Activated naive CD4-positive, alpha-beta T cell treated with anti-CD3 and anti-CD28 coated beads for 36 hours (primary cell): ENCODE measurements around the gene PALLD. TPM values are rescaled to one million over a fixed set of nuclear protein-coding genes. Genes with fewer than 3 reads are reported as not detected.

Source experiments
- CTCF ChIA-PET: fragments of 350-600 bp; sonication (Branson Sonifier 250); formaldehyde crosslinking; loops from one replicate; lab custom pipeline; 2021; ENCODE audit warnings: antibody characterized with exemption; lab: Charles Lee
- DNase-seq: peaks from one replicate; pipeline ENCODE4 v3.0.0-alpha.2; 2020
- H3K27ac Mint-ChIP-seq: one replicate; pipeline ENCODE4 v1.8.0; 2021; ENCODE audit warnings: mild to moderate bottlenecking, mixed read lengths
- H3K27me3 Mint-ChIP-seq: one replicate; pipeline ENCODE4 v1.8.0; 2021; ENCODE audit warnings: low read depth, mixed read lengths
- H3K36me3 Mint-ChIP-seq: one replicate; pipeline ENCODE4 v1.8.0; 2021; ENCODE audit warnings: low read depth, mixed read lengths
- H3K4me1 Mint-ChIP-seq: one replicate; pipeline ENCODE4 v1.8.0; 2021; ENCODE audit warnings: low read depth, mixed read lengths
- H3K4me3 Mint-ChIP-seq: one replicate; pipeline ENCODE4 v1.8.0; 2021; ENCODE audit warnings: mild to moderate bottlenecking, moderate library complexity, mixed read lengths
- H3K9me3 Mint-ChIP-seq: one replicate; pipeline ENCODE4 v1.8.0; 2021; ENCODE audit warnings: mixed read lengths
- intact Hi-C: fragments of 100-400 bp; cut with micrococcal nuclease; formaldehyde crosslinking; loops from one replicate; pipeline ENCODE4 v1.15.1; 2023
- total RNA-seq, 2 experiments: library from RNA; stranded (reverse); gene quantifications; one replicate each; pipeline ENCODE4 v1.2.3, GENCODE V29; 2021

PALLD gene
- total RNA-seq, 2 experiments from 2014 or later = 7.3 to 7.8 TPM

DNA sequence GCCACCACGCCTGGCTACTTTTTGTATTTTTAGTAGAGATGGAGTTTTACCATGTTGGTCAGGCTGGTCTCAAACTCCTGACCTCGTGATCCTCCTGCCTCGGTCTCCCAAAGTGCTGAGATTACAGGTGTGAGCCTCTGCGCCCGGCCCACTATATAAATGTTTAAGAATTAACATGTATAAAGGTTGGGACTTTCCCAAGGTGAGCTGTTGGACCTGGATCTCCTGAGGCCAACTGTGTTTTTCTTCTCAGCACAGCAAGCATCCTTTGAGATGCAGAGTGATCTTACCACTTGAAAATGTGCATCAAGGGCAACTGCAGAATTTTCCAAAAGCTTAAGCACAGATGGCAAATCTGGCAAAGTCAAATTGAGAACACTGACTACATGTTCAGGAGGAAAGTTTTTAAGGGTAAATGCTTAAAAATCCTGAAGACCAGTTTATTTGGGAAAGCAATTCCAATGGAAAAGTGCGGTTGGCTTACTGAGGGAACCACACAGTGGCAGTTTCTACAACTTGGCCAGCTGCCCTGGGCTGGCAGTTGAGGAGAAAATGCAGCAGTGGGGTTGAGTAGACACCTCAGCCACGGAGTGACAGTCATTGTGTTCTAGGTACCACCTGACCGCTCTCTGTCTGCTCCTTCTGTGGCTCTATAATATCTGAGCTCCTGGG lies 344.3 kb downstream of the PALLD start:
- H3K4me1 Mint-ChIP-seq = no peaks in the 10 kb centered on the region
- no peaks in the 10 kb centered on the region for H3K9me3 Mint-ChIP-seq
- no peak overlapping the region for H3K27ac Mint-ChIP-seq
- CTCF ChIA-PET = interaction anchor here (1.2 kb wide), 1 partner anchor 13 kb away, joined by 3 read pairs; no protein-coding TSS in a partner anchor
- intact Hi-C loops = no loop called here
- peaks cover 44% of the 10 kb centered on the region for H3K27me3 Mint-ChIP-seq
- H3K4me3 Mint-ChIP-seq = no peak overlapping the region
- H3K36me3 Mint-ChIP-seq = no peaks in the 10 kb centered on the region
- no peak for DNase-seq

DNA sequence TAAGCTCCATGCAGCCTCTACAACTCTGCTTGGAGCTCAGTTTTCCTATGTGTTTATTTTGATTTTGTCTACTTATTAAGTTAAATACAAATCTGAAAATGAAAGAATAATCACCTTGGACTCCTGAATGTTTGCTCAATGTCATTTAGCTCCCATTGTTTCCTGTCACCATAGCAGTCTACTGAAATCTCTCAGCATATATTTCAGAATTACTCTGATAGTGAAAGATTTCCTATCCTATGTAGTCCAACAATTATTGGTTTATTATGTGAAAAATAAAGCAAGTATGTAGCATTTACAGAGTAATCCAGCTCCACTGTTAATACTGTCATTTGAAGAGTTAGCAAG lies 344.8 kb downstream of the PALLD start:
- Mint-ChIP-seq H3K36me3 (no peaks in the 10 kb centered on the region), H3K27me3 (peaks cover 44% of the 10 kb centered on the region), H3K9me3 (no peaks in the 10 kb centered on the region), H3K4me1 (no peaks in the 10 kb centered on the region), H3K4me3 (no peak overlapping the region), H3K27ac (no peak overlapping the region)
- DNase-seq = no peak
- CTCF ChIA-PET = interaction anchor here (1.2 kb wide), 1 partner anchor 13 kb away, joined by 3 read pairs; no protein-coding TSS in a partner anchor
- intact Hi-C loops = no loop called here

DNA sequence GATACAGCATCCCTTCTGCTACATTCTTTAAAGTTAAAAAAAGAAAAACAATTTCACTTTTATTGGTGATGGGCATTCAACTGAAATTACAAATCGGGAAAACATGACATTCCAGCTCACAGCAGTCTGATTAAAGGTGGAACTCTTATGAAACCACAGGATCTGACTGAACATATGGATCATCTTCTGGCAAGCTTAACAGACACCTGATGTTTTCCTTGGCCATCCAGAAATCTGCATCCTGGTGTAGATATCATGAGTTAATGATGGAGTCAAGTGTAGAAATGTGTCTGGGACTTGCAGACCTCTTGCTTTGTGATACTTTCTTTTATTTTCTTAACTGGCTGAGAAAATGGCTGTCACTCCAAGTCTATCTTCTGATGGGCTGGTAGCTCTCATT lies 345.3 kb downstream of the PALLD start:
- H3K27me3 Mint-ChIP-seq = peaks cover 39% of the 10 kb centered on the region
- H3K4me3 Mint-ChIP-seq = no peak overlapping the region
- H3K9me3 Mint-ChIP-seq = no peaks in the 10 kb centered on the region
- DNase-seq = no peak
- intact Hi-C loops = no loop called here
- CTCF ChIA-PET = interaction anchor here (1.2 kb wide), 1 partner anchor 12 kb away, joined by 3 read pairs; no protein-coding TSS in a partner anchor
- no peak overlapping the region for H3K27ac Mint-ChIP-seq
- no peaks in the 10 kb centered on the region for H3K4me1 Mint-ChIP-seq
- H3K36me3 Mint-ChIP-seq = no peaks in the 10 kb centered on the region

DNA sequence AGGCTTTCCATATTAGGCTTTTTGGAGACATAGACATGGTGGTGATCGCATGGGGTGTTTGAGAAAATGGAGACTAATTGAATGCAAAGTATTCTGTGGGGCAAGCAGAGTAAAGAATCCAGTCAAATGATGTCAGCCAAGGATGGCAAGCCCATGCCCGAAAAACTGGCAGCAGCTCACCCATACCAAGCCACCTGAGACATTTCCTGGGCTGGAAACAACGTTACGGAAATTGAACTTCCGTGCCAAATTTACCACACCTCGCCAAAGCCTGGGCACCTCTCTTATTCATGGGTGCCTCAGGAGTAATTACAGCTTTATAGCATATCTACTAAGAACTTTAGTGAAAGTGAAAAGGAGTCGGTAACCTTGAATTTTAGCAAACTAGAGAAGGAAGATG lies 346.8 kb downstream of the PALLD start:
- Mint-ChIP-seq H3K4me1 (peaks cover 3% of the 10 kb centered on the region), H3K9me3 (no peaks in the 10 kb centered on the region), H3K4me3 (no peak overlapping the region), H3K27me3 (peaks cover 34% of the 10 kb centered on the region), H3K27ac (no peak overlapping the region), H3K36me3 (no peaks in the 10 kb centered on the region)
- intact Hi-C loops = no loop called here
- DNase-seq = no peak
- CTCF ChIA-PET = interaction anchor here (0.6 kb wide), 1 partner anchor 13 kb away, joined by 4 read pairs; no protein-coding TSS in a partner anchor

DNA sequence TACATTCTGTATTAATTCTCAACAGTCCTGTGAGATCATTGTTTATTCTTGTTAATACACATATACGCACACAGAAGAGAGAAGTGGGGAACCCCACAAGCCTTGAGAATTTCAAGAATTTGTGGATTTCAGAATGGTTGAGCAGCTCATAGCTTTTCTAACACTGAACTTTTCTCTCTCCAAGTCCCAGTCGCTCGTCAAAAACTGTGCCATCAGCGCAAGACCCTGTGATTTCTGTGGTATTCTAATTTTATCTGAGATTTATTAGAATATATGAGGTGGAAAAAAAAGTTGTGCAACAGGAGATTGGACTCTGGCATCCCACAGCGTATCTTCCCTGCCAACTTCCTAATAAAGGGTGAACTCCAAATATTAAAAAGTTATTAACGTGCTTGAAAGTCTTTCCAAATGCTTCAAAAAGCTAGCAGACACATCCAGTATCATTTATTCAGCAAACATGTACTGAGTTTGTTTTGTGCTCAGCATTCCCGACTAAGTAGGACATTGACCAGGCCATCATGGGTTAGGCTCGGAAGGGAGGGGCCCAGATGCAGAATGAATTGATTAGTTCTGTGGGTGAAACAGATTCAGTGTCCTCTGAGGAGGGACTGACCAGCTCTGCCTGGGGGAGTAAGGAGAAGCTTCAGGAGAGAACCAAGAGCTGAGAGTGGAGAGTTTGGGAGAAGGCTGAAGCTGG lies 347.6 kb downstream of the PALLD start:
- H3K27me3 Mint-ChIP-seq = peaks cover 31% of the 10 kb centered on the region
- CTCF ChIA-PET = no interaction called here

DNA sequence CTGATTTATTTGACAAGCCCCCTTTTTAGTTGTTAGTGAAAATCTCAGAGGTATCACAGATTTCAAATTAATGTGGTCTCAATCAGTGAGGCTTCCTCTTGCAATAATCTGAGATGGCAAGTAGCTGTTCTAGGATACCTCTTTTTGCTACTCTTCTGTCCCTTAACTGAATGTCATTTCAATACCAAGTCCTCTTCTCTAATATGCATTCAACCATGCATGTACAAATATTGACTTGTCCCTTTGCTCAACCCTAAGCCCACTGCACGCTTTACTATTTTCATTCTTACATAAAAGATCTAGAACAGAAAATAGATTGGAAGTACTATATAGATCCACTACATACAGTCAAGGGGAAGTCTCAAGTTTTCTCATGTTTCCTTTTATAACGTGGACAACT lies 349.0 kb downstream of the PALLD start:
- Mint-ChIP-seq H3K9me3 (no peaks in the 10 kb centered on the region), H3K4me3 (no peak overlapping the region), H3K27me3 (peaks cover 30% of the 10 kb centered on the region), H3K36me3 (no peaks in the 10 kb centered on the region), H3K4me1 (peaks cover 8% of the 10 kb centered on the region), H3K27ac (no peak overlapping the region)
- CTCF ChIA-PET = no interaction called here
- DNase-seq = no peak
- intact Hi-C loops = no loop called here

More for the DNA sequence above, 347.6 kb downstream of the PALLD start:
- no peaks in the 10 kb centered on the region for H3K9me3 Mint-ChIP-seq
- H3K4me1 Mint-ChIP-seq = peaks cover 8% of the 10 kb centered on the region
- no peaks in the 10 kb centered on the region for H3K36me3 Mint-ChIP-seq
- no peak overlapping the region for H3K27ac Mint-ChIP-seq
- H3K4me3 Mint-ChIP-seq = no peak overlapping the region
- intact Hi-C loops = no loop called here
- no peak for DNase-seq

DNA sequence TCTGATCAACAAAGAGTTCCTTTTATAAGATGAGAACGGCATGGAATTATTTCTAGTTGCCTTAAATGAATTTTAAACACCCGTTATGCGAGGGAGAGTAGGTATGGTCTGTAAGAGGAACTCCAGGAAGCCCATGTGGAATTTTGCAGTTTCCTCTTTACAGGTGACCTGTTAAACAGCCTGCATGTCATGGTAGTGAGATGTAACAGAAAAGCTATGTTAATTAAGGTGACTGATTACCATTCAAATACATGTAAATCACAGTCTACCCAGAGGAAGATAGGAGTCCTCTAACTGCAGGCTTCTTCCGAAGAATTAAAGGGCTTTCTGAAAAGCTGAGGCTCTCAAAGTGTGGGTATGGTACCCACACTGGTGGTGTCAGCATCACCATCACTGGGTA lies 349.6 kb downstream of the PALLD start:
- no peak for DNase-seq
- H3K36me3 Mint-ChIP-seq = no peaks in the 10 kb centered on the region
- intact Hi-C loops = no loop called here
- H3K4me1 Mint-ChIP-seq = peaks cover 8% of the 10 kb centered on the region
- peaks cover 32% of the 10 kb centered on the region for H3K27me3 Mint-ChIP-seq
- no peak overlapping the region for H3K27ac Mint-ChIP-seq
- H3K4me3 Mint-ChIP-seq = no peak overlapping the region
- no peaks in the 10 kb centered on the region for H3K9me3 Mint-ChIP-seq
- CTCF ChIA-PET = interaction anchor here (0.9 kb wide), 1 partner anchor 9 kb away, joined by 3 read pairs; no protein-coding TSS in a partner anchor

DNA sequence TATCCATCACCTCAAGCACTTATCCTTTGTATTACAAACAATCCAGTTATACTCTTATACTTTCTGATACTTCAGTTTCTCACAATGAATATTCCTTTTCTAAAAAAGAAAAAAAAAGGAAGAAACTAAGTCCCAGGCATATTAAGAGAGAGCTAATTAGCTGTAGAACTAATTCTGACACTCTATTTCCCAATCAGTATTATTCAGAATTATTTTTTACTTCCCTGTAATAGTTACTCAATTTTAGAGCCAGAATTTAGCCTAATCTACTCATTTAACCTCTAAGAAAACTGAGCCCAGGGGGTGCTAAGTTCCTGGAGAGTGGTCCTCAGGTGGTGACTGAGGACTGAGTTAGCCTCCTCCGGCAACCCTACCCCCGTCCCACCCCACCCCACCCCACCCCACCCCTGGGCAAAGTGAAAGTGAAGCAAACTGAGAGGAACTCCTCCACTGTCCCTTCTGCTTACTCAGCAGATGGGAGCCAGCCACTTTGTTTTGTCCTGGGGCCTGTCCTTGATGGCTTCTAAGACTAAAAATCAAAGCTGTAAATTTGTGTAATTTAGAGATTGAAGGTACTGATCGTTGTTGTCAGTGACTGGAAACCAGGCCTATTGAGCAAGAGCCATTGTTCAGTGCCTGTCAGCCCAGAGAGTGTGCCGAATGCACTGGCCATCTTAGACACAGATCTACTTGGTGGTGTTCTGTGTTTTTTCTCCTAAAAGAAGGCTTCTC lies 351.1 kb downstream of the PALLD start:
- Mint-ChIP-seq H3K27me3 (peaks cover 29% of the 10 kb centered on the region), H3K36me3 (no peaks in the 10 kb centered on the region), H3K4me3 (no peak overlapping the region), H3K4me1 (peaks cover 8% of the 10 kb centered on the region), H3K9me3 (no peaks in the 10 kb centered on the region), H3K27ac (no peak overlapping the region)
- CTCF ChIA-PET = interaction anchor here (0.9 to 1.2 kb wide), 2 partner anchors 11 to 76 kb away, joined by 3 read pairs; no protein-coding TSS in a partner anchor
- no peak for DNase-seq
- intact Hi-C loops = no loop called here

DNA sequence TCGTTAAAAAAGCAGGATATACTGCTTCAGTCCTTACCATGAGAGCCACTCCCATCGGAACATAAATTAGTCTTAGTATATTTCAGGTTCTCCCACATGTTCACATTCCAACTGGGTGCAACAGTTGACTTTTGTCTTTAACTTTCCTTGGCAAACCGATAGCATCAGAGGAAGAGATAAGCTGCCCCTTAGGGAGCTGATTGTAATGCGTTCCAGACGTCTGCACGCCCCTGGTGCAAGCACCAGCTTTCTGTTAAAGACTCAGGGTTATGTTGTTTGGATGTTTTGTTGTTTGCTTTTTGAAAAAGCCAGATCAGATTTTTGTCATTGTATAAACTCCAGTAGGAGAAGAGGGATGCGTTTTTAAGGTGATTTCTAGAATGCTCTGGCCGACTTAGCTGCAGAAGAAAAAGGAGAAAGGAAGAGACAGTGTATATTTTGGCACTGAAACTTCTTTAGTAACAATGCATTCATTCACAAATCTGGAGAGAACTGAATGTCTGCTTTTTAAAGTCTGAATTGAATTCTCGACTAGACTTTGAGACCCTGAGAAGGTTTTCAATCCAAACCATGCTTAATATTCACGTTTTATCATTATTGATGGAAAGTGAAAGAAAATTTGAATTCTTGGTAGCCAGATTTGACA lies 352.3 kb downstream of the PALLD start:
- intact Hi-C loops = no loop called here
- DNase-seq = no peak
- CTCF ChIA-PET = interaction anchor here (0.9 to 1.2 kb wide), 2 partner anchors 13 to 75 kb away, joined by 3 read pairs; no protein-coding TSS in a partner anchor

DNA sequence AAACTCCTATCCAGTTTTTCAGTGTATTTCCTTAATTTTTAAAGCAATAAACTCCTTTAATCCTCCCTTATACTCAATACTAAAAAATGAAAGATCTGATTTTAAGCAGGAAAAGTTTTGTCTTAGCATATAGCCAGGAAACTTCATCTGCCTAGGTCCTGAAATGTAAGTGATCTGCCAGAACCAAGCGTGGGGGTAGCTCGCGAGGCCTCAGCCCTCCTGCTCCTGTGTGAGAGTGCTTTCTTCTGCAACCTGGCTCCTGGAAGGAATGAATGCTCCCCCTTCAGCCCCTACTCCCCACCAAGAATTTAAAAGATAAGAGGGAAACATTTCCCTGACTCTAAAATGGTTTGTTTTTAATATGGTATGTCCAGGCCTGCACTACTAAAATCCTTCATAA lies 353.1 kb downstream of the PALLD start:
- Mint-ChIP-seq H3K36me3 (no peaks in the 10 kb centered on the region), H3K9me3 (no peaks in the 10 kb centered on the region), H3K4me3 (no peak overlapping the region), H3K4me1 (peaks cover 16% of the 10 kb centered on the region), H3K27me3 (peaks cover 19% of the 10 kb centered on the region), H3K27ac (no peak overlapping the region)
- DNase-seq = no peak
- CTCF ChIA-PET = no interaction called here
- intact Hi-C loops = no loop called here

More for the DNA sequence above, 352.3 kb downstream of the PALLD start:
- no peak overlapping the region for H3K4me3 Mint-ChIP-seq
- H3K36me3 Mint-ChIP-seq = no peaks in the 10 kb centered on the region
- peaks cover 23% of the 10 kb centered on the region for H3K27me3 Mint-ChIP-seq
- H3K4me1 Mint-ChIP-seq = peaks cover 16% of the 10 kb centered on the region
- H3K27ac Mint-ChIP-seq = no peak overlapping the region
- no peaks in the 10 kb centered on the region for H3K9me3 Mint-ChIP-seq

DNA sequence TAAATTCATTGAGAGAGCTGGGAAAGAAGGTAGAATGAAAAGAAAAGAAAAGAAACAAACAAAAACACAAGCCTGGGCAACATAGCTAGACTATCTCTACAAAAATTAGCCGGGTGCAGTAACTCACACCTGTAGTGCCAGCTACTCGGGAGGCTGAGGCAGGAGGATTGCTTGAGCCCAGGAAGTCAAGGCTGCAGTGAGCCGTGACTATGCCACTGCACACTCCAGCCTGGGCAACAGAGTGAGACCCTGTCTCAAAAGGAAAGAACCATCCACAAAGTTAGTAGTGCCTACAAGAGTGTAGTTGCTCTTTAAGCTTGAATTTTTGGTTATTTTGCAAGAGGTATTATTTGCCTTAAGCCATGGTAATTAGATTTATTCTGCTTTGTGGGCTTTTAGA lies 355.5 kb downstream of the PALLD start:
- no peaks in the 10 kb centered on the region for H3K36me3 Mint-ChIP-seq
- H3K27ac Mint-ChIP-seq = no peak overlapping the region

More for the DNA sequence above, 355.5 kb downstream of the PALLD start:
- no peak overlapping the region for H3K4me3 Mint-ChIP-seq
- intact Hi-C loops = no loop called here
- CTCF ChIA-PET = no interaction called here
- no peak for DNase-seq
- H3K27me3 Mint-ChIP-seq = peaks cover 16% of the 10 kb centered on the region
- H3K9me3 Mint-ChIP-seq = no peaks in the 10 kb centered on the region
- H3K4me1 Mint-ChIP-seq = peaks cover 16% of the 10 kb centered on the region
